ENCODE results near the gene PANK1. TPM values are rescaled to one million over a fixed set of nuclear protein-coding genes. Genes with fewer than 3 reads are reported as not detected.
"Not testable (repeated sequence)": the region's sequence is repeated elsewhere in the genome, so short reads cannot be mapped to it uniquely, and the experiment has no call there.

The PANK1 gene
- total and polyA plus RNA-seq, 2 of the 4 experiments (the other 2 are of a cell fraction), result 3.0 to 8.8 TPM

DNA sequence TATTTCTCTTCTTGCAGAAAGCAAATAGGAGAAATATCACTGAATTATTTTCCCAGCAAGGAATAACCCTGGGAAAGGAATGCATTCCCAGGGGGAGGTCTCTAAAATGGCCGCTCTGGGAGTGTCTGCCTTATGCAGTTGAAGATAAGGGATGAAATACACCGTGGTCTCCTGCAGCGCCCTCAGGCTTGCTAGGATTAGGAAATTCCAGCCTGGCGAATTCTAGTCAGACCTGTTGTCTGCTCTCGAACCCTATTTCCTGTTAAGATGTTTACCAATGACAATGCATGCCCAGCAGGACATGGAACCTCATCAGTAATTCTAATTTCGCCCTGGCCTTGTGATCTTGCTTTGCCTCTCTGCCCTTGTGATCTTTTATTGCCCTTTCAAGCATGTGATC, 24.7 kb downstream of the PANK1 start:
- intact Hi-C loops (cut with micrococcal nuclease); H2BK5ac ChIP-seq (ENCODE audit: low read depth, low read length, poor library complexity, severe bottlenecking); H3K56ac ChIP-seq (ENCODE audit: extremely low read depth, insufficient read depth, low read length); H3K27ac ChIP-seq (ENCODE audit: insufficient read depth, low read length); H3K4me3 ChIP-seq (ENCODE audit: insufficient read depth, low read depth, low read length); H3K27me3 ChIP-seq (ENCODE audit: control insufficient read depth, insufficient read depth, low read length); H2AFZ ChIP-seq (replicated peaks; ENCODE audit: low read length, poor library complexity); H3K23ac ChIP-seq (ENCODE audit: low read depth, low read length); H3K14ac ChIP-seq (replicated peaks; ENCODE audit: low read depth, low read length); ATAC-seq (ENCODE audit: low read depth); H4K8ac ChIP-seq (ENCODE audit: low read depth in 2 of 2, low read length in 2 of 2); H3K4ac ChIP-seq (ENCODE audit: low read depth, low read length); DNase-seq; H3K18ac ChIP-seq (ENCODE audit: low read depth, low read length); H3K36me3 ChIP-seq (ENCODE audit: control insufficient read depth, insufficient read depth, low read length); dilution Hi-C loops (cut with HindIII; ENCODE audit: low sequenced_read_pairs, unreplicated experiment); H3K4me1 ChIP-seq (ENCODE audit: control insufficient read depth, insufficient read depth, low read length); H3K9me1 ChIP-seq (ENCODE audit: insufficient read depth, low read length); POLR2A ChIA-PET (ENCODE audit: unreplicated experiment); H3K9ac ChIP-seq (ENCODE audit: low read depth, low read length); H2AK5ac ChIP-seq (ENCODE audit: low read depth, low read length); H4K20me1 ChIP-seq (ENCODE audit: insufficient read depth, low read length); H4K5ac ChIP-seq (ENCODE audit: low read depth, low read length); in situ Hi-C loops (cut with MboI; ENCODE audit: low sequenced_read_pairs); H2BK15ac ChIP-seq (ENCODE audit: low read depth, low read length); BruUV-seq (replicated peaks); H3K4me2 ChIP-seq (ENCODE audit: low read depth, low read length); H3K9me3 ChIP-seq (ENCODE audit: control insufficient read depth, insufficient read depth, low read length); H2BK20ac ChIP-seq (ENCODE audit: low read depth, low read length); H2AK9ac ChIP-seq (replicated peaks; ENCODE audit: low read depth, low read length, poor library complexity); H2BK120ac ChIP-seq (ENCODE audit: low read depth, low read length); H4K91ac ChIP-seq (ENCODE audit: insufficient read depth, low read depth, low read length): not testable (repeated sequence)
- peaks cover 6 to 21% of the 10 kb centered on the region in 2 experiments; a peak in 3 of 4 replicates for H3K79me1 ChIP-seq (ENCODE audit: low read depth in 1 of 2, low read length in 2 of 2)
- WGBS, 2 experiments (ENCODE audit: extremely low coverage in 2 of 2, insufficient read length in 1 of 2), result no CpG with 5 or more reads among the region's 6 CpGs
- CTCF ChIA-PET, result interaction anchor here (0.6 kb wide), 1 partner anchor 896 kb away, joined by 3 read pairs; no protein-coding TSS in a partner anchor

All from IMR-90 (cell line).